GM21529 (cell line): ENCODE results near the gene RASIP1.
"Not testable (repeated sequence)": the region's sequence is repeated elsewhere in the genome, so short reads cannot be mapped to it uniquely, and the experiment has no call there.

Experiments
- ATAC-seq: cut with Tn5 transposase; IDR thresholded peaks from one replicate; pipeline ENCODE4 v1.9.1; 2021; ENCODE audit not compliant: unreplicated experiment

Gene RASIP1

GRCh38 chr19:48713041-48713863 lies 27.2 kb downstream of the RASIP1 start:
- no peak for ATAC-seq

DNA sequence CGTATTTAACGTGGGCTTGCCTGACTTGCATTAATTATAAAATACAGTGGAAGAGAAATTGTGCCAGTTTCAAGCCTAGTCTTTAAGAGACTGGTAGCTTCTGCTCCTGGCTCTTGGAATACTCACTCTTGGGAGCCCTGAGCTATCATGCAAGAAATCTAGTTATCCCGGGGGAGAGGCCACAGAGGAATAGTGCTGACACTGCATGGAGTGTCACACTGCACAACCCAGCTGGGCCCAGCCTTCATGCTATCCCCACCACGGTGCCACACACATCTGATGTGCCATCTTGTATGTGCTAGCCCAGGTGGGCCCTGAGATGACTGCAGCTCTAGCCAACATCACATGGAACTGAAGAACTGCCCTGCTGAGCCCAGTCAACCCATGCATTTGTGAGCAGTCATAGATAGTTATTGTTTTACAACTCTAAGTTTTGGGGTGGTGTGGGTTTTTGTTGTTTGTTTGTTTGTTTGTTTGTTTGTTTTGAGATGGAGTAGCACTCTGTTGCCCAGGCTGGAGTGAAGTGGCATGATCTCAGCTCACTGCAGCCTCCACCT lies 29.2 kb downstream of the RASIP1 start:
- no peak for ATAC-seq

DNA sequence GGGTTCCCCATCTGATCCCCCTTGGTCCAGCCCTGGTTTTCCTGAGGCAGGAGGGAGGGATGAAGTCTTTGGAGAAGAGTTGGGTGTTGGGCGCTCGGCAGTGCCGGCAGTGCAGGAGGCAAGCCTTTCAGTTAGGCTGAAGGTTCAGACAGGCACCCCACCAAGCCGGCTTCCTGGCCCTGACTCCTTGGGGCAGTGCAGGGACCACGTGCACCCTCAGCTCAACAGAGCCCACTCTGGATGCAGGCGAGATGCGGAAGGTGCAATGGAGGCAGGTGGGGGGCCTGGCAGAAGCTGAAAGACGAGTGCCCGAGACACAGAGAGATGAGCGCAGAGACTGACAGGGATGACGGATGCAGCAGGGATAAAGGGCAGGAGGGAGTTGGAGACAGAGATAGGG lies 31.9 kb downstream of the RASIP1 start:
- ATAC-seq = no peak

GRCh38 chr19:48705431-48705830 lies 35.0 kb downstream of the RASIP1 start:
- no peak for ATAC-seq

DNA sequence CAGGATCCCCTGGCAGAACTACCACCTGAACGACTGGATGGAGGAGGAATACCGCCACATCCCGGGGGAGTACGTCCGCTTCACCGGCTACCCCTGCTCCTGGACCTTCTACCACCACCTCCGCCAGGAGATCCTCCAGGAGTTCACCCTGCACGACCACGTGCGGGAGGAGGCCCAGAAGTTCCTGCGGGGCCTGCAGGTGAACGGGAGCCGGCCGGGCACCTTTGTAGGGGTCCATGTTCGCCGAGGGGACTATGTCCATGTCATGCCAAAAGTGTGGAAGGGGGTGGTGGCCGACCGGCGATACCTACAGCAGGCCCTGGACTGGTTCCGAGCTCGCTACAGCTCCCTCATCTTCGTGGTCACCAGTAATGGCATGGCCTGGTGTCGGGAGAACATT lies 37.1 kb downstream of the RASIP1 start:
- no peak for ATAC-seq

DNA sequence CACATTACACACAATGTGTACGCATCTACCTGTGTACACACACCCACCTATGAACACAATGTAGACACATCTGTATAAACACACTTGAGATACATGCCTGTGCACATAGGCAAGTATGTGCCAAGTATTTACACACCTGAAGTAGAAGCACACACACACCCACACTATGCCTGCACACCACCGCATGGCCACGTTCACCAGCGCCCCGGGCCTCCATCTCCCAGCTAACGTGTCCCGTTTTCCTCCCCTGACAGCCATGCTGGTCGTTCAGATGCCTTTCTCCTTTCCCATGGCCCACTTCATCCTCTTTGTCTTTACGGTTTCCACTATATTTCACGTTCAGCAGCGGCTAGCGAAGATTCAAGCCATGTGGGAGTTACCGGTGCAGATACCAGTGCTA lies 37.7 kb downstream of the RASIP1 start:
- no peak for ATAC-seq

GRCh38 chr19:48698046-48698445 lies 42.4 kb downstream of the RASIP1 start:
- ATAC-seq = no peak

DNA sequence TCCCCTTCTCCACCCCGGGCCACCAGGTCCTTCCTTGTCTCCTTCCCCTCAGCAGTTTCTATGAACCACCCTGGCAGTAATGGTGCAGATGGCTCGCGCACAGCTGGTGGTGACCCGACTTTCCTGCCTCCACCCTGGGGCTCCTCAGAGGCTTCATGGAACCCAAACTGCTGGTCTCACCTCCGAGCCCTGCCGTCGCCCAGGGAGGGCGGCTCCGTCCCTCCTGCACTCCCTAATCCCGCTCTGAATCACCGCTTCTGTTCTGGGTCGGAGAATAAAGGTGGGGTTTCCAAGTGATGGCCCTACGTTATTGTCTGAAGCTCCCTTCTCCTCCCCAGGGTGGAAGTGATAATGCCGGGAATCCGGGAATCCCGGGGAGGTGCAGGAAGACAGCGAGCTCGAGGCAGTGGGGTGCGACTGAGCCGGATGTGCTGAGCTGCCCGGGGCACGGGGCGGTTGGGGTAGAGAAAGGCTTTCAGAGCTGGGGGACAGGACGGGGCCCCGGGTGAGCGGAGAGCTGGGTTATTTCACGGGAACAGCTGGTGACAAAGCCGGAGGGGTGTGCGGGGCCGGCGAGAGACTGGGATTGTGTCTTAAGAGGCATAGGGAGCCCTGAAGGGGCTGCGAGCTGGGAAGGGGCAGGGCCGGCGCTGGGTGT lies 43.9 kb downstream of the RASIP1 start:
- ATAC-seq = no peak

DNA sequence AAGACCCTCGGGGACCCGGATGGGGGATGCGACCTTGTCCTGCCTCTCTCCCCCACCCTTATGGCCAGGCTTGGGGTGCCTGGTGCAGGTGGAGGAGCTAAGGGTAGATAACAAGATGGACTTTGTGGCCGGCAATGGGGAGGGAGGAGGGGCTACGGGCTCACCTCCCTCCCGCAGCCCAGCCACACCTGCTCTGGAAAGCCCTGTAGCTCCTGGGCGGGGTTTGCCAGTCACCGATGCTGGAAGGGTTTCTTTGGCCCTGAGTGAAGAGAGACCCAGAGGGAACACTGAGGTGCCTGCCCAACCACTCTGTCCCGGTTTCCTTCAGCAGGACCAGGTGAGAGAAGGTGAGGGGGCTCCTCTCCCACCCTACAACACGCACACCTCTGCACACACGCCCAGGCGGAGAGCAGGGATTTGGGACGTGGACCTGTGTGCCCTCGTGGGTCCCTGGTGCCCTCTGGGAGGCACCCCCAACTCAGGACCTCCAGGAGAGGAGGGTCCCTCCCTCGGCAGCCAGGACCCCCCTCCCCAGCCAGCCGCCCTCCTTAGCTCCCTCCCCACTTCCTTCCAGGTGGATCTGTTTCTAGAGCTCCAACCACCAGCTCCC lies 44.6 kb downstream of the RASIP1 start, which contains the start of gene FUT2:
Gene FUT2 (plus strand): TSS at position 229 of the 610 bp plus-strand sequence. CDS start 6,986 bp downstream, outside the sequence.
- no peak for ATAC-seq

DNA sequence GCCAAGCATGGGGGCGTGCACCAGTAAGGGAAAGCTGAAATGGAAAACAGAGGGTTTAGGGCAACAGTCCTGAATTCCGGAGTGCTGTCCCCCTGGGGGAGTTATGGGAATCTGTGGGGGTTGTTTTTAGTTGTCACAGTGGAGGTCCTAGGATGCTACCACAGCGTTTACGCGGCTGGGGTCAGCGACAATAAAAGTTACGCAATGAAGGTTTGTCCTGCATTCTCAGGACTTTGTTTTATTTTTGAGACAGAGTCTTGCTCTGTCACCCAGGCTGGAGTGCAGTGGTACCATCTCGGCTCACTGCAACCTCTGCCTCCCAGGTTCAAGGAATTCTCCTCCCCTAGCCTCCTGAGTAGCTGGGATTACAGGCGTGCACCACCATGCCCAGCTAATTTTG lies 46.8 kb downstream of the RASIP1 start:
- not testable (repeated sequence) for ATAC-seq

DNA sequence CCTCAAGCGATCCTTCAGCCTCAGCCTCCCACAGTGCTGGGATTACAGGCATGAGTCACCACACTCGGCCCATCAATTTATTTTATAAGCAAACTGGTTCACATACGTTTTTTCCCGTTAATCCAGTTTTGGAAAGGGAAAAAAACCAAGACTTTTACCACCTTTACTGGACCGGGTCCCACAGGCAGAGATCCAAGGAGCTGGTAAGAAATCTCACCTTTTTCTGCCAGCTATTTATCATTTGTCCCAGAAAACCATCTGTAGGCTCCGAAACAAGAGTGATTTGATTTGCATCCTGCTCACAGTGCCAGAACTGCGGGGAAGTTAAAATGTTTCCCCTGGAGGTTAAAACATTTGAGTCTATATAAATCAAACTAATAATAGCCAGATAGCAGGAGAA lies 51.0 kb downstream of the RASIP1 start:
- ATAC-seq = no peak

- no peak for ATAC-seq
These were observed 52.6 kb downstream of the RASIP1 start for GRCh38 chr19:48687776-48688175.

DNA sequence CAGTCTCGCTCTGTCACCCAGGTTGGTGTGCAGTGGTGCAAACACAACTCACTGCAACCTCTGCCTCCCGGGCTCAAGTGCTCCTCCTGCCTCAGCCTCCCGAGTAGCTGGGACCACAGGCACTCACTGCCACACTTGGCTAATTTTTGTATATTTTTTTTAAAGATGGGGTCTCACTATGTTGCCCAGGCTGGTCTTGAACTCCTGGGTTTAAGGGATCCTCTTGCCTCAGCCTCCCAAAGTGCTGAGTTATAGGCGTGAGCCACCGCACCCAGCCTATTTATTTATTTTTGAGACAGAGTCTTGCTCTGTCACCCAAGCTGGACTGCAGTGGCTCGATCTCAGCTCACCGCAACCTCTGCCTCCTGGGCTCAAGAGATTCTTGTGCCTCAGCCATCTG lies 53.8 kb downstream of the RASIP1 start:
- ATAC-seq = not testable (repeated sequence)

DNA sequence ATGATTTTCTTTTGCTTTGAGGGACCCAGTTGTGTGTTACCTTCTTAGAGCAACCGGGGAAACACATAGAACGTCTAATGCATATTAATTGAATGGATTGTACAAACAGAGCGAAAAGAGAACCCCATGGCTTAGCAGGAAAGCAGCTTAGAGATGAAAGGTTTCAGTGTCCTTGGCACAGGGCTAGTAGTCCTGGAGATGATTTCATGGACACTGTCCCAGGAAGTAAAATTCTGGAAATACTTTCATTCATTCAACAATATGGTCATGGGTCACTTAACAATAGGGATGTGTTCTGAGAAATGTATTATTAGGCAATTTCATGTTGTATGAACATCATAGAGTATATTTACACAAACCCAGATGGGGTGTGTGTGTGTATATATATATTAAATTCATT lies 54.3 kb downstream of the RASIP1 start:
- ATAC-seq = no peak

GRCh38 chr19:48685583-48685982 lies 54.8 kb downstream of the RASIP1 start:
- ATAC-seq = no peak

DNA sequence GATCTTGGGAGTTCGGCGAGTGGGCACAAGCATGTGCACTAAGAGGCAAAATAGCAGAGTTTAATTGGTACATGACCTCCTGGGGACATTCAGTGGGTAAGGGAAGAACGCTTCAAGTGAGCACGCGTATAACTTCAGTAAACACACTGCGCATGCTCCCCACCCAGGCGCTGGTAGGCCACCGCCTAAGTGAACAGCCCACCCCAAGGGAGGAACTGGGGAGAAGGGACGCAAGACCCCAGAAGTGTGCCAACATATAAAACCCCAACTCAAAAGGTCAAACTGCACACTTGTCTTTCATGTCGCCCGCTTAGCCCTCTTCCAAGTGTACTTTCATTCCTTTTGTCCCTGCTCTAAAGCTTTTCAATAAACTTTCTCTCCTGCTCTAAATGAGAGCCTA lies 57.1 kb downstream of the RASIP1 start:
- no peak for ATAC-seq

- no peak for ATAC-seq
These were observed 59.3 kb downstream of the RASIP1 start for GRCh38 chr19:48681127-48681470.

DNA sequence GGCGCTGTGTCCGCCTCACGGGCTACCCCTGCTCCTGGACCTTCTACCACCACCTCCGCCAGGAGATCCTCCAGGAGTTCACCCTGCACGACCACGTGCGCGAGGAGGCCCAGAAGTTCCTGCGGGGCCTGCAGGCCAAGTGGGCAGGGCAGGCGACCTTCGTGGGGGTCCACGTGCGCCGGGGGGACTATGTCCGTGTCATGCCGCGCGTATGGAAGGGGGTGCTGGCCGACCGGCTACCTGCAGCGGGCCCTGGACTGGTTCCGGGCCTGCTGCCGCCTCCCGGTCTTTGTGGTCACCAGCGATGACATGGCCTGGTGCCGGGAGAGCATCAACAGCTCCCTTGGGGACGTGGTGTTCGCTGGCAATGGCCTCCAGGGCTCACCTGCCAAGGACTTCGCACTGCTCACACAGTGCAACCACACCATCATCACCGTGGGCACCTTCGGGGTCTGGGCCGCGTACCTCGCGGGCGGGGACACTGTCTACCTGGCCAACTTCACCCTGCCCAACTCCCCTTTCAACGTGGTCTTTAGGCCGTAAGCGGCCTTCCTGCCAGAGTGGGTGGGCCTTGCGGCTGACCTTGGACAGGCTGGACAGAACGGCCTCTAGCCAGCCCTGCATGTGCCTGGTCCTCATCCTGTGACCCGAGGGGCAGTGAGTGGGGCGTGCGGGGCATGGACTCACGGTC lies 59.8 kb downstream of the RASIP1 start:
- no peak for ATAC-seq

- ATAC-seq = not testable (repeated sequence)
These were observed 60.4 kb downstream of the RASIP1 start for GRCh38 chr19:48680006-48680405.

GRCh38 chr19:48678201-48678600 lies 62.2 kb downstream of the RASIP1 start:
- ATAC-seq = no peak

- ATAC-seq = no peak
These were observed 63.5 kb downstream of the RASIP1 start for GRCh38 chr19:48676887-48677286.
